ENCODE data around the gene ETV5. TPM values are rescaled to one million over a fixed set of nuclear protein-coding genes. Genes with fewer than 3 reads are reported as not detected.

The ETV5 gene
- polyA plus RNA-seq, 2 of the 4 experiments (the other 2 are of a cell fraction) = 20.5 to 54.7 TPM

DNA sequence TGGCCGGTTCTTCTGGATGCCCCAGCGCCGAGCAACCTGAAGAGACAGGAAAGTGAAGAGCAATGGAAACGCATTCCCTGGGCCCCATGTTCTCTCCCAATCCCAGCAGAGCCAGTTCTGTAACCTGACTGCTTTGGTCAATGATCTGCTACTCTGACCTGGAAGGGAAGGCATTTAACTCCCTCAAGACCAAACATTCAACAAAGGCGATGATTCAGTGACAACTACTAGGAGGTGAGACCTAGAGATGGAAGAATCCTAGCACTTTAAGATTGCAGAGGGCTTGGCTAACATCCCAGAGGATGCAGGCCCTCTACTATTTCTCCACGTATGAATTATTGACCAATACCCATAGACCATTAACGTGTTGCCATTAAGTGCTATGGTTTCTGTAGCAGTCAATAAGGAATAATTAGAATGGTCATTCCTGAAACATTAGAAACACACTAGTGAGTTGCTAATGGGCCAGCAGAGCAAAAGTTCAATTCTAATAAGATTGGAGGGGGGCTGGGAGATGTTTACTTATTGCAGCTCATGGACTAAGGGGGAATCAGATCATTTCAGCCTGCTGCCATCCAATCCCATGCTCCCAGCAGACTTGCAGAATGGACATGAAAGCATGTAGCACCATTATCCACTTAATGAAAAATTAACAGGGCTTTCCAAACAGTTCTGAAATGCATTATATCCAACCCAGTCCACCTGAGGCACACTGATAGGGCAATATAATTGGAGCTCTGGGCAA is 56.6 kb downstream of the ETV5 start (continued):
- TF ChIP-seq KDM1A (IDR thresholded peaks at IDR 0.05; ENCODE audit: low read depth) = no peak
- TF ChIP-seq, protein P1, sequence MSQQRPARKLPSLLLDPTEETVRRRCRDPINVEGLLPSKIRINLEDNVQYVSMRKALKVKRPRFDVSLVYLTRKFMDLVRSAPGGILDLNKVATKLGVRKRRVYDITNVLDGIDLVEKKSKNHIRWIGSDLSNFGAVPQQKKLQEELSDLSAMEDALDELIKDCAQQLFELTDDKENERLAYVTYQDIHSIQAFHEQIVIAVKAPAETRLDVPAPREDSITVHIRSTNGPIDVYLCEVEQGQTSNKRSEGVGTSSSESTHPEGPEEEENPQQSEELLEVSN (IDR thresholded peaks at IDR 0.05; ENCODE audit: borderline replicate concordance, low read depth) = no peak
- TF ChIP-seq MAZ (IDR thresholded peaks at IDR 0.05; ENCODE audit: borderline replicate concordance, low read depth, low read length) = no peak
- no peak for TF ChIP-seq MAFK (IDR thresholded peaks at IDR 0.05; ENCODE audit: partially characterized antibody)
- TF ChIP-seq NR3C1 (IDR thresholded peaks at IDR 0.05) = no peak
- TF ChIP-seq SREBF2 (IDR thresholded peaks at IDR 0.05) = no peak
- TF ChIP-seq CHD2 (IDR thresholded peaks at IDR 0.05; ENCODE audit: low read length, partially characterized antibody) = no peak
- no peak for TF ChIP-seq TP53 (CRISPR knock-in tag; IDR thresholded peaks at IDR 0.05)
- no peak for TF ChIP-seq RFX5 (IDR thresholded peaks at IDR 0.05)
- TF ChIP-seq NFE2L2 (conservative IDR thresholded peaks at IDR 0.05; ENCODE audit: low read length) = no peak
- no peak for TF ChIP-seq HOXB13 (CRISPR knock-in tag; IDR thresholded peaks at IDR 0.05; ENCODE audit: low read depth)

DNA sequence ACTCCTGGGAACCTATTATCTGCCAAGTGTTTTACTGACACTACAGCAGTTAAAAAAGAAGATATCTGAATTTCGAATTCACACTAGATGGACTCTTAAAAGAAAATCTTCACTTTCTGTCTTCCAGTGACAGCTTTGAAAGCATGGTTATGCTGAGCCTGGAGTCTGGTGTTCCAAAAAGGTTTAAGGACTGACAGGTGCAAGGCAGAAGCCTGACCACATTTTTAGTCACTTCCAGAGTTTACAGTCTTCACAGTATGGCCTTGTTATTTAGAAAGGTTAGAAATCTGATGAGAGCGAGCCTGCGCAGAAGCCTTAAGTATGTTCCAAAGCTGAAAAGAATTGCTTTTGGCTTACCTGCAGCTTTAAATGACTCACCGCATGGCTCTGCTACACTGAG is 59.9 kb downstream of the ETV5 start:
- no peak for FAIRE-seq
- no peak overlapping the region for H3K27ac ChIP-seq
- no peak for DNase-seq (ENCODE audit: low read depth in 1 of 2, low spot score in 1 of 2)
- TF ChIP-seq CEBPB (IDR thresholded peaks at IDR 0.05) (no peak), POLR2AphosphoS2 (conservative IDR thresholded peaks at IDR 0.05; ENCODE audit: low read length) (no peak), HOXB5 (CRISPR knock-in tag; IDR thresholded peaks at IDR 0.05) (no peak), CBX8 (IDR thresholded peaks at IDR 0.05) (no peak), TFCP2L1 (CRISPR knock-in tag; IDR thresholded peaks at IDR 0.05) (no peak), TP53 (CRISPR knock-in tag; IDR thresholded peaks at IDR 0.05) (no peak), CBX2 (IDR thresholded peaks at IDR 0.05; ENCODE audit: borderline replicate concordance, low read depth) (no peak), ESRRA (IDR thresholded peaks at IDR 0.05; ENCODE audit: borderline replicate concordance, low read length) (no peak), BHLHE40 (IDR thresholded peaks at IDR 0.05; ENCODE audit: low read depth, low read length) (no peak), POLR2A (IDR thresholded peaks at IDR 0.05; ENCODE audit: low read length) (no peak), RARB (CRISPR knock-in tag; IDR thresholded peaks at IDR 0.05) (no peak), ZNF302 (CRISPR knock-in tag; IDR thresholded peaks at IDR 0.05) (no peak)
- TF ChIP-seq, protein P1 (IDR thresholded peaks at IDR 0.05; ENCODE audit: borderline replicate concordance, low read depth) = no peak
- TF ChIP-seq, protein P2, sequence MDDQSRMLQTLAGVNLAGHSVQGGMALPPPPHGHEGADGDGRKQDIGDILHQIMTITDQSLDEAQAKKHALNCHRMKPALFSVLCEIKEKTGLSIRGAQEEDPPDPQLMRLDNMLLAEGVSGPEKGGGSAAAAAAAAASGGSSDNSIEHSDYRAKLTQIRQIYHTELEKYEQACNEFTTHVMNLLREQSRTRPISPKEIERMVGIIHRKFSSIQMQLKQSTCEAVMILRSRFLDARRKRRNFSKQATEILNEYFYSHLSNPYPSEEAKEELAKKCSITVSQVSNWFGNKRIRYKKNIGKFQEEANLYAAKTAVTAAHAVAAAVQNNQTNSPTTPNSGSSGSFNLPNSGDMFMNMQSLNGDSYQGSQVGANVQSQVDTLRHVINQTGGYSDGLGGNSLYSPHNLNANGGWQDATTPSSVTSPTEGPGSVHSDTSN (IDR thresholded peaks at IDR 0.05) = no peak
- no peaks in the 10 kb centered on the region for H3K4me1 ChIP-seq
- no peaks in the 10 kb centered on the region for H3K9me3 ChIP-seq
- CTCF ChIA-PET = interaction anchor here (0.6 kb wide), 1 partner anchor 54 kb away, joined by 3 read pairs; no protein-coding TSS in a partner anchor
- 85% methylated on average over 4 of the region's 4 CpGs for WGBS (ENCODE audit: missing lambda C conversion rate)
- no peak for ATAC-seq
- H3K4me2 ChIP-seq = no peak overlapping the region
- no peak overlapping the region for H3K4me3 ChIP-seq
- POLR2A ChIA-PET = no interaction called here

DNA sequence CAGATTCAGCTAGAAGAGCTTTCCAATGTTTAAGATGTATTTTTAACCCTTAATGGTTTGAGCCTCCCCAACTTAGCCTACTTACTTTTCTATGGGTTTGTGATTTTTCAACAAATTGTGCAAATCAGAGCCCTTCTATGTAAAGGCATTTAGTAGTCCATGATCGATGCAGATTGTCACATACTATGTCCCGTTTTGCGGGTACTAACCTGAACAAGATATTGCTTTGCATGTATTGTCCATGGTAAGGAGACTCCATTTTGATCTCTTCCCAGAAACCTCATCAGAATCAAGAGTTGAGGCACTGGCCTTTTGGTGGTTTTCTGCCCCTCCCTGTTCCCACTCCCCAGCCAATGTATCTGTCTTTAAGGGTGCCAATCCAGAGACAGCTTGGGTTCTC is 60.8 kb downstream of the ETV5 start:
- H3K4me2 ChIP-seq = no peak overlapping the region
- ChIA-PET CTCF (interaction anchor here (1.7 to 2.0 kb wide), 2 partner anchors 105 to 194 kb away, joined by 5 to 8 read pairs; no protein-coding TSS in a partner anchor), POLR2A (no interaction called here)
- FAIRE-seq (no peak), ATAC-seq (no peak), DNase-seq (ENCODE audit: low read depth in 1 of 2, low spot score in 1 of 2) (no peak)
- H3K4me1 ChIP-seq = no peaks in the 10 kb centered on the region
- no peaks in the 10 kb centered on the region for H3K9me3 ChIP-seq
- H3K27ac ChIP-seq = no peak overlapping the region
- H3K4me3 ChIP-seq = no peak overlapping the region
- WGBS (ENCODE audit: missing lambda C conversion rate) = 95% methylated on average over 3 of the region's 3 CpGs
- TF ChIP-seq JUN (IDR thresholded peaks at IDR 0.05) = no peak
- TF ChIP-seq TP53 (CRISPR knock-in tag; IDR thresholded peaks at IDR 0.05) = no peak
- no peak for TF ChIP-seq SREBF2 (IDR thresholded peaks at IDR 0.05)
- no peak for TF ChIP-seq KDM1A (IDR thresholded peaks at IDR 0.05; ENCODE audit: low read depth)
- TF ChIP-seq NFE2L2 (conservative IDR thresholded peaks at IDR 0.05; ENCODE audit: low read length) = no peak
- TF ChIP-seq, protein P3, sequence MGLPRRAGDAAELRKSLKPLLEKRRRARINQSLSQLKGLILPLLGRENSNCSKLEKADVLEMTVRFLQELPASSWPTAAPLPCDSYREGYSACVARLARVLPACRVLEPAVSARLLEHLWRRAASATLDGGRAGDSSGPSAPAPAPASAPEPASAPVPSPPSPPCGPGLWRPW (IDR thresholded peaks at IDR 0.05) = no peak
- TF ChIP-seq HOXB5 (CRISPR knock-in tag; IDR thresholded peaks at IDR 0.05) = no peak
- TF ChIP-seq, protein P4, sequence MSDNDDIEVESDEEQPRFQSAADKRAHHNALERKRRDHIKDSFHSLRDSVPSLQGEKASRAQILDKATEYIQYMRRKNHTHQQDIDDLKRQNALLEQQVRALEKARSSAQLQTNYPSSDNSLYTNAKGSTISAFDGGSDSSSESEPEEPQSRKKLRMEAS (IDR thresholded peaks at IDR 0.05) = no peak
- TF ChIP-seq ZFP36 (IDR thresholded peaks at IDR 0.05; ENCODE audit: borderline replicate concordance, partially characterized antibody) = no peak
- no peak for TF ChIP-seq HDAC2 (IDR thresholded peaks at IDR 0.05)
- TF ChIP-seq GATA3 (IDR thresholded peaks at IDR 0.05; ENCODE audit: borderline replicate concordance) = no peak
- TF ChIP-seq FOSB (CRISPR knock-in tag; IDR thresholded peaks at IDR 0.05) = no peak
- TF ChIP-seq NPAS2 (CRISPR knock-in tag; IDR thresholded peaks at IDR 0.05; ENCODE audit: borderline replicate concordance) = no peak
- no peak for TF ChIP-seq MAZ (IDR thresholded peaks at IDR 0.05; ENCODE audit: borderline replicate concordance, low read depth, low read length)

Data from A549 (cell line).